Panc1 (cell line): Measurements from ENCODE around the gene SPNS3. TPM values are rescaled to one million over a fixed set of nuclear protein-coding genes. Genes with fewer than 3 reads are reported as not detected.

ENCODE experiments used
- ATAC-seq: fragments of 200-7000 bp; cut with Tn5 transposase; 2 replicates; pipeline ENCODE4 v1.9.1; 2020; ENCODE audit warnings: mild to moderate bottlenecking, moderate library complexity
- BruUV-seq: library from RNA; stranded (reverse); fragments of 400-500 nt; replicated peaks from 2 replicates; lab custom pipeline; 2021; lab: Mats Ljungman, UMichigan
- CTCF ChIA-PET: fragments of 300-600 bp; sonication (Branson Sonifier 250); formaldehyde crosslinking; loops from one replicate; lab custom pipeline; 2022; ENCODE audit warnings: antibody characterized with exemption; lab: Charles Lee
- POLR2A ChIA-PET: fragments of 300-600 bp; sonication (Branson Sonifier 250); formaldehyde crosslinking; loops from one replicate; lab custom pipeline; 2022; ENCODE audit warnings: antibody characterized with exemption; lab: Charles Lee
- DNase-seq: peaks from one replicate; pipeline ENCODE4 v3.0.0-alpha.2; 2010; ENCODE audit warnings: low read depth, low spot score
- H3K27ac ChIP-seq: 2 replicates; pipeline ENCODE4 v1.5.1; 2011; ENCODE audit warnings: mild to moderate bottlenecking, low read length, inconsistent platforms
- H3K27me3 ChIP-seq: fragments of 200-500 bp; sonication (Bioruptor generic); 2 replicates; pipeline ENCODE4 v1.6.0; 2014; ENCODE audit warnings: low read length, inconsistent platforms; ENCODE audit not compliant: control insufficient read depth, insufficient read depth
- H3K36me3 ChIP-seq: fragments of 200-500 bp; sonication (Bioruptor generic); 2 replicates; pipeline ENCODE4 v1.5.1; 2014; ENCODE audit warnings: inconsistent platforms, mild to moderate bottlenecking, low read length, moderate library complexity; ENCODE audit not compliant: control insufficient read depth, insufficient read depth
- H3K4me1 ChIP-seq: 2 replicates; pipeline ENCODE4 v1.5.1; 2011; ENCODE audit warnings: inconsistent platforms, mild to moderate bottlenecking, low read length, moderate library complexity; ENCODE audit not compliant: control insufficient read depth, insufficient read depth
- H3K4me3 ChIP-seq, 2 experiments: 2 replicates each; pipeline ENCODE4 v1.5.1; 2011 to 2012; ENCODE audit warnings: low read depth in 2 of 2, low read length in 2 of 2, mild to moderate bottlenecking in 2 of 2, inconsistent platforms in 1 of 2, moderate library complexity in 1 of 2
- H3K9me3 ChIP-seq: fragments of 200-500 bp; sonication (Bioruptor generic); 2 replicates; pipeline ENCODE4 v1.5.1; 2014; ENCODE audit warnings: low read depth, mild to moderate bottlenecking, inconsistent platforms, low read length, moderate library complexity; ENCODE audit not compliant: control insufficient read depth, insufficient read depth
- CTCF ChIP-seq: fragments of 450-650 bp; IDR thresholded peaks from 2 replicates; pipeline ENCODE4 v1.5.1; 2017; ENCODE audit warnings: mild to moderate bottlenecking
- POLR2AphosphoS5 ChIP-seq: IDR thresholded peaks from 2 replicates; pipeline ENCODE4 v1.6.1; 2012; ENCODE audit warnings: mild to moderate bottlenecking, low read depth, low read length, moderate library complexity
- REST ChIP-seq, 2 experiments: IDR thresholded peaks; 2 replicates each; pipeline ENCODE4 v1.6.1; 2011 to 2012; ENCODE audit warnings: low read depth in 2 of 2, control low read depth in 1 of 2, low read length in 1 of 2, mild to moderate bottlenecking in 1 of 2, moderate library complexity in 1 of 2; ENCODE audit not compliant: insufficient read depth in 1 of 2
- SIN3A ChIP-seq: IDR thresholded peaks from 2 replicates; pipeline ENCODE4 v1.6.1; 2012; ENCODE audit warnings: low read depth, mild to moderate bottlenecking, low read length, moderate library complexity, borderline replicate concordance; ENCODE audit not compliant: insufficient read depth
- TCF7L2 ChIP-seq: IDR thresholded peaks from 2 replicates; pipeline ENCODE4 v1.6.1; 2011; ENCODE audit warnings: mild to moderate bottlenecking, low read depth, low read length, inconsistent platforms
- in situ Hi-C: cut with HindIII; loops from 2 replicates; pipeline ENCODE4 v1.10.0; 2016; ENCODE audit warnings: low sequenced_read_pairs, low pct_unique_long_range_greater_than_20kb
- intact Hi-C: fragments of 100-400 bp; cut with micrococcal nuclease; formaldehyde crosslinking; loops from one replicate; pipeline ENCODE4 v1.10.0; 2022; ENCODE audit not compliant: unreplicated experiment
- total RNA-seq: library from RNA; stranded (reverse); gene quantifications from one replicate; pipeline ENCODE4 v1.2.1, GENCODE V29; 2021; ENCODE audit not compliant: unreplicated experiment

The SPNS3 gene
- total RNA-seq, 1 experiment from 2014 or later = 0.10 TPM

- Histone ChIP-seq H3K36me3 (no peaks in the 10 kb centered on the region), H3K4me1 (no peaks in the 10 kb centered on the region), H3K27me3 (no peaks in the 10 kb centered on the region), H3K27ac (no peak overlapping the region), H3K9me3 (no peaks in the 10 kb centered on the region), H3K4me3 (peak overlapping the region in 1 of 2 experiments; percentile 38; a peak in 3 of 4 replicates)
- BruUV-seq = no TSS peak
- no peak for TF ChIP-seq TCF7L2
- no peak for TF ChIP-seq CTCF
- TF ChIP-seq POLR2AphosphoS5 = no peak
- TF ChIP-seq REST (IDR thresholded peaks at IDR 0.05; ENCODE audit: insufficient read depth in 1 of 2, low read depth in 2 of 2, low read length in 1 of 2) = no peak
- no peak for TF ChIP-seq SIN3A
- no peak for ATAC-seq
- no peak for DNase-seq
- in situ Hi-C loops = no loop called here
- intact Hi-C loops = no loop called here
- POLR2A ChIA-PET = interaction anchor here (0.6 kb wide), 1 partner anchor 11 kb away, joined by 3 read pairs; no protein-coding TSS in a partner anchor
- CTCF ChIA-PET = no interaction called here
These were observed 66.4 kb downstream of the SPNS3 start for GRCh38 chr17:4500191-4500571.

GRCh38 chr17:4501295-4501949 is 67.7 kb downstream of the SPNS3 start:
- Histone ChIP-seq H3K4me3 (no peak overlapping the region), H3K36me3 (no peaks in the 10 kb centered on the region), H3K9me3 (no peaks in the 10 kb centered on the region), H3K4me1 (no peaks in the 10 kb centered on the region), H3K27ac (no peak overlapping the region), H3K27me3 (no peaks in the 10 kb centered on the region)
- ChIA-PET CTCF (no interaction called here), POLR2A (no interaction called here)
- ATAC-seq = no peak
- no peak for DNase-seq
- intact Hi-C loops = no loop called here
- in situ Hi-C loops = no loop called here
- TF ChIP-seq REST (IDR thresholded peaks at IDR 0.05; ENCODE audit: insufficient read depth in 1 of 2, low read depth in 2 of 2, low read length in 1 of 2) = no peak
- BruUV-seq = no TSS peak
